COLO668 (cell line): ENCODE measurements around the gene ZNF181.

Experiments used
- DNase-seq: peaks from one replicate; lab custom pipeline; 2025; ENCODE audit not compliant: unreplicated experiment; lab: John Stamatoyannopoulos, UW

Gene ZNF181

GRCh38 chr19:34744896-34745690, 11.1 kb downstream of the ZNF181 start:
- no peak for DNase-seq

- DNase-seq: no peak
These were observed 23.4 kb downstream of the ZNF181 start for GRCh38 chr19:34757441-34757840.

DNA sequence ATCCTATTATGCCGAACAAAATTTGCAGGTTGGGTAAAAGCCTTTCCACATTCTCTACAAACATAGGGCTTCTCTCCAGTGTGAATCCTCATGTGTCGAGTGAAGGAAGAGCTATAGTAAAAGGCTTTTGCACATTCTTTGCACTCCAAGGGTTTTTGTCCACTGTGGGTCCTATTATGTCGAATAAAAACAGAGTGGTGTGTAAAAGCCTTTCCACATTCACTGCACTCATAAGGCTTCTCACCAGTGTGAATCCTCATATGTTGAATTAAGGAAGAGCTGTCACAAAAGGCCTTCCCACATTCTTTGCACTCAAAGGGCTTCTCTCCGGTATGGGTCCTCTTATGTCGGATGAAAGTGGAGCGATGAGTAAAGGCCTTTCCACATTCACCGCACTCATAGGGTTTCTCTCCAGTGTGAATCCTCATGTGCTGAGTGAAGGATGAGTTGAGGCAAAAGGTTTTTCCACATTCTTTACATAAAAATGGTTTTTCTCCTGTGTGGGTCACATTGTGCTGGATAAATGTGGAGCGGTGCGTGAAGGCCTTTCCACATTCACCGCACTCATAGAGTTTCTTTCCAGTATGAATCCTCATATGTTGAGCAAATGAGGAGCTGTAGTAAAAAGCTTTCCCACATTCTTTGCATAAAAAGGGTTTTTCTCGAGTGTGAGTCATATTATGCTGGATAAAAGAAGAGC, 25.3 kb downstream of the ZNF181 start:
- no peak for DNase-seq

GRCh38 chr19:34766386-34766785, 32.3 kb downstream of the ZNF181 start:
- DNase-seq: no peak

DNA sequence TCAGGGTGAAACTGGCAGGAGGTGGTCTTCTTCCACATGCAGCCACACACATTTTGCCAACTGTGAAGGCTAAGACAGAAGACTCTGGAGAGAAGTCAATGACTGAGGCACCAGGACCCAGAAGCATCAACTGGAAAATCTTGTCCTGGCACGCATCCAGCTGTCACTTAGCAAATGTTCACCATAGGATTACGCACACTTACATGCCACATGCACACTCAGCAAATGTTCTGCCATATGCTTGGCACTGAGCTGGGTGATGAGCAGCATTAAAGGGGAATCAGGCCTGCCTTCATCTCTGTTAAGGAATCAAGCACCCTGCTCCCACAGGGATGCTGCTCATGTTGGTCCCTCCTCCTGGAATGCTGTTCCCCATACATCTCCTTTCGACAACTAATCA, 33.9 kb downstream of the ZNF181 start:
- no peak for DNase-seq

DNA sequence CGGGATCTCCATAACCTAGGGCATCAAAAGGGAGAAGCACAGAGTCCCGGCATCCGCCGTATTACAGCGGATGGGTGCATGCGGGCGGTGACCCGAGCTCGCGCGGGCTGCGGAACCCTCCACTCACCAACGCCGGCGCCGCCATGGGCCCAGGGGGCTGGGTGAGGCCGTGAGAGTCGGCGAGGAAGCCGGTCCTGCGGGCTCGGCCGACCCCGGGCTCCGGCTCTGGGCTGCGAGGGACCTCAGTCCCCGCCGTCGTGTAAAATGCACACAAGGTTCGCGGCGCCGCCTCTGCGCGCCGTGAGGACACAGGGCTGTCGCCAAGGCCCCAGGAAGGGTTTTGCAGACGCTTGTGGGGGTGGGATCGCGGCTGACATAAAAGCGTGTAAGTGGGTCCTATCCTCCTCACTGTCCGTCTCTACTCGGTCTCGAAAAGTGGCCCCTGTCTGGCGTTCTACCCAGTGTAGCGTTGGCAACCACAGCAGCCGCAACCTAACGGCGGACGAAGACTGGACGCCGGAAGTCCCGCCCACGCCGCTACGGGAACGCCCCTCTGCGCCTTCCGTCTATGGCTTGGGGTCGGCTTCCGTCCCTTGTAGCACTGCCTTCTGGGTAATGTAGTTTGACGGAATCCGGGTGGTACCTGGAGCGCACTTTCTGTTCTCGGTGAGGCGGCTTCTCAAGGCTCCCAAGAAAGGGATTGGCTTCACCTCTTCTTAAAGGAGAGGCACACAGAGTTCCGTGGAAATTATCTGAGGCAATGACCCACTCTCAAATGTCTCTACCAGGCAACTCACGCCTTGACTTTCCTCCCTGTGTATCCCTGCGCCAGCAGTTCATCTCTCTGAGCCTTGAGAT, 38.9 kb downstream of the ZNF181 start, which contains the start of gene ZNF599:
Gene ZNF599 (minus strand): TSS at position 519 of the 858 bp plus-strand sequence. CDS start 374 bp downstream, at position 145.
- peak; percentile 92 for DNase-seq

DNA sequence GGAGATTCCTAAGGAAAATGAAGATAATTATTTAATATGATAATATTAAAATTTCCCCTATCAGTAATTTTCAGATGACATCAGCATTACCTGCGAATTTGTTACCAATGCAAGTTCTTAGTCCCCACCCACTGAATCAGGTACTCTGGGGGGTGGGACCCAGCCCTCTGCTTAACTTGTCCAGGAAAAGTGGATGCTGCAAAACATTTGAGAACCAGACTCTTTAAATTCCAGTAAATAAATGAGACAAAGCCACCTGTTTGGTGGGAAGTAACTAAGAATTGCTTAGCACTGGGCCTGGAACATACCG, 39.5 kb downstream of the ZNF181 start:
- DNase-seq: no peak

- DNase-seq: no peak
These were observed 40.8 kb downstream of the ZNF181 start for GRCh38 chr19:34774857-34775256.

DNA sequence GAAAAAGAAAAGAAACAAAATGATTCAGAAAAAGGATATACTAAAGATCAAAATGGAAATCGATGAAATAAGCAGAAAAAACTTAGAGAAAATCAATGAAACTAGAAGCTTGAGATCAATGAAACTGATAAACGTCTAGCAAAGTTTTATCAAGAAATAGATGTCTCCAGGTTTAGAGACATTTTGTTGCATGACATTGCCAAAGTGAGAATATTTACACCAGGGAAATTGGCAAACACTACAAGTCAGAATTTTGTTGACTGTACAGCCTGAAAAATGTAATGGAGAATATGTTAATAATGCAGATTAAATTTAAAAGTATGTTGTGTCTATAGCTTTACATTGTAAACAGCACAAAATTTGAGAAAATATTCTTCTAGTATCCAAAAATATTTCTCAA, 44.3 kb downstream of the ZNF181 start:
- DNase-seq: no peak

- no peak for DNase-seq
These were observed 45.6 kb downstream of the ZNF181 start for GRCh38 chr19:34779652-34780051.

GRCh38 chr19:34786236-34786635, 52.2 kb downstream of the ZNF181 start:
- no peak for DNase-seq

- DNase-seq: no peak
These were observed 53.2 kb downstream of the ZNF181 start for GRCh38 chr19:34787059-34787824.

GRCh38 chr19:34788074-34788473, 54.0 kb downstream of the ZNF181 start:
- no peak for DNase-seq

- no peak for DNase-seq
These were observed 59.5 kb downstream of the ZNF181 start for GRCh38 chr19:34793565-34793964.

DNA sequence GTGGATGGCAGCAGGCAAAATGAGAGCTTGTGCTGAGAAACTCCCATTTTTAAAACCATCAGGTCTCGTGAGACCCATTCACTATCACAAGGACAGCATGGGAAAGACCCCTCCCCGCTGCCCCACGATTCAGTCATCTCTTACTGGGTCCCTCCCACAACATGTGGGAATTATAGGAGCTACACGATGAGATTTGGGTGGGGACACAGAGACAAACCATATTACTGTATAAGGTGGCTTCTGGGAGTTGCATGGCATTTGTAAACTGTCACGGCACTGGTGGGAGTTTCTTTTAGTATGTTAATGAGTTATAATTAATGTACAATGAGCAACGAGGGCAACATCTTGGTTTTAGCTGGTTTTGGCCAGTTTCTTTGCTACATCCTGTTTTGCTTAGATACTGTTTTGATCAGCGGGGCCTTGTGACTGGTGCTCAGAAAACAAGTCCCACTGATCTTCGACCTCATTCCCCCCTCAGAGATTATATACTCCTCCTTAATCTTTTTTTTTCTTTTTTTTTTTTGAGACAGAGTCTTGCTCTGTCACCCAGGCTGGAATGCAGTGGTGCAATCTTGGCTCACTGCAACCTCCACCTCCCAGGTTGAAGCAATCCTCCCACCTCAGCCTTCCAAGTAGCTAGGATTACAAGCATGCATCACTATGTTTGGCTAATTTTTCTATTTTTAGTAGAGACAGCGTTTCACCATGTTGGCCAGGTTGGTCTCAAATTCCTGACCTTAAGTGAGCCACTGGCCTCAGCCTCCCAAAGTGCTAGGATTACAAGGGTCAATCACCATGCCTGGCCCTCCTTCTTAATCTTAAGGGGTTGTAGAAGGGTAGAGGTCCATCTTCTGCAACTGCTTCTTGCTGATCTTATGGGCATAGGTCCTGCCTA, 60.3 kb downstream of the ZNF181 start:
- DNase-seq: no peak
